Cardiac septum (tissue), 1 donor: ENCODE results near the gene SOCS2. TPM values are rescaled to one million over a fixed set of nuclear protein-coding genes. Genes with fewer than 3 reads are reported as not detected.
"Not testable (repeated sequence)": the region's sequence is repeated elsewhere in the genome, so short reads cannot be mapped to it uniquely, and the experiment has no call there.

Experiments
- DNase-seq: peaks from one replicate; pipeline ENCODE4 v3.0.0-alpha.2; 2020; ENCODE audit warnings: low spot score
- intact Hi-C: fragments of 100-400 bp; cut with DNase I; formaldehyde crosslinking; loops from one replicate; pipeline ENCODE4 v1.14.0; 2022
- long read RNA-seq: library from polyadenylated mRNA; unstranded; transcript quantifications from one replicate; pipeline ENCODE4 v2.0.0, GENCODE V29; 2021
- total RNA-seq: library from RNA; stranded (reverse); fragmentation: NEBNext Ultra II Directional; extraction: Animal tissue kit (Norgen Biotek cat#: 25700); gene quantifications from one replicate; pipeline ENCODE4 v1.2.1, GENCODE V29; 2021
- donor health status: DM: no; HTN: no; CAD: no.

The SOCS2 gene
- total RNA-seq: 40.3 TPM
- long read RNA-seq, transcript SOCS2-210 (2 exons, 1,716 nt): minor isoform, 9 of 55 reads
- long read RNA-seq, transcript SOCS2-202 (3 exons, 1,065 nt): major isoform, 11 of 55 reads
- long read RNA-seq, transcript SOCS2-206 (3 exons, 2,391 nt): minor isoform, 10 of 55 reads
- long read RNA-seq, partial matches to known transcripts: 3 of 55 reads
- long read RNA-seq, other reads (novel, unspliced or antisense): 17 of 55 reads

- intact Hi-C loops: loop anchor here (1.0 to 5.0 kb wide), 8 partner anchors 105 to 503 kb away; partner anchors contain the start of gene CRADD
- DNase-seq: no peak
These were observed at the start of gene SOCS2 for GRCh38 chr12:93571925-93572711. TSS of gene SOCS2 (plus strand) at chr12:93572675. CDS start at chr12:93572898, 223 bp downstream.

GRCh38 chr12:93524386-93525133, 47.9 kb upstream of the SOCS2 start:
- no peak for DNase-seq
- intact Hi-C loops: loop anchor here (5.0 kb wide), 1 partner anchor 43 kb away; no protein-coding TSS in a partner anchor

GRCh38 chr12:93526786-93527428, 45.6 kb upstream of the SOCS2 start:
- intact Hi-C loops: loop anchor here (5.0 kb wide), 1 partner anchor 40 kb away; no protein-coding TSS in a partner anchor
- DNase-seq: no peak

GRCh38 chr12:93530358-93530757, 42.1 kb upstream of the SOCS2 start:
- intact Hi-C loops: no loop called here
- no peak for DNase-seq

GRCh38 chr12:93533310-93533709, 39.2 kb upstream of the SOCS2 start:
- no peak for DNase-seq
- intact Hi-C loops: no loop called here

- intact Hi-C loops: no loop called here
- DNase-seq: no peak
These were observed 36.2 kb upstream of the SOCS2 start for GRCh38 chr12:93536111-93536765.

- intact Hi-C loops: no loop called here
These were observed 35.5 kb upstream of the SOCS2 start for GRCh38 chr12:93536766-93537488.

GRCh38 chr12:93537769-93538168, 34.7 kb upstream of the SOCS2 start:
- intact Hi-C loops: no loop called here

More at GRCh38 chr12:93536766-93537488, 35.5 kb upstream of the SOCS2 start:
- no peak for DNase-seq

GRCh38 chr12:93539821-93540220, 32.7 kb upstream of the SOCS2 start:
- DNase-seq: no peak
- intact Hi-C loops: no loop called here

More at GRCh38 chr12:93537769-93538168, 34.7 kb upstream of the SOCS2 start:
- DNase-seq: no peak

- intact Hi-C loops: no loop called here
- DNase-seq: no peak
These were observed 32.0 kb upstream of the SOCS2 start for GRCh38 chr12:93540466-93540865.

- intact Hi-C loops: no loop called here
- no peak for DNase-seq
These were observed 30.8 kb upstream of the SOCS2 start for GRCh38 chr12:93541578-93542225.

- intact Hi-C loops: no loop called here
These were observed 24.7 kb upstream of the SOCS2 start for GRCh38 chr12:93547778-93548177.

GRCh38 chr12:93549174-93549573, 23.3 kb upstream of the SOCS2 start:
- no peak for DNase-seq
- intact Hi-C loops: no loop called here

More at GRCh38 chr12:93547778-93548177, 24.7 kb upstream of the SOCS2 start:
- no peak for DNase-seq

GRCh38 chr12:93550748-93551611, 21.5 kb upstream of the SOCS2 start:
- no peak for DNase-seq
- intact Hi-C loops: no loop called here

- no peak for DNase-seq
- intact Hi-C loops: no loop called here
These were observed 20.0 kb upstream of the SOCS2 start for GRCh38 chr12:93552427-93552826.

GRCh38 chr12:93557879-93558278, 14.6 kb upstream of the SOCS2 start:
- intact Hi-C loops, DNase-seq: not testable (repeated sequence)

- intact Hi-C loops, DNase-seq: not testable (repeated sequence)
These were observed 13.8 kb upstream of the SOCS2 start for GRCh38 chr12:93558685-93559084.
